A673 (cell line): ENCODE data around the gene CDC42EP4. TPM values are rescaled to one million over a fixed set of nuclear protein-coding genes. Genes with fewer than 3 reads are reported as not detected.

Experiments used
- BruUV-seq: library from RNA; stranded (reverse); fragments of 400-500 nt; replicated peaks from 2 replicates; lab custom pipeline; 2021; lab: Mats Ljungman, UMichigan
- CTCF ChIA-PET: fragments of 300-600 bp; sonication (Branson Sonifier 250); formaldehyde crosslinking; loops from one replicate; lab custom pipeline; 2022; ENCODE audit warnings: antibody characterized with exemption; lab: Charles Lee
- POLR2A ChIA-PET: fragments of 300-600 bp; sonication (Branson Sonifier 250); formaldehyde crosslinking; loops from one replicate; lab custom pipeline; 2022; ENCODE audit warnings: antibody characterized with exemption; ENCODE audit not compliant: low non-redundant PET; lab: Charles Lee
- DNase-seq: peaks from one replicate; pipeline ENCODE4 v3.0.0-alpha.2; 2015; ENCODE audit warnings: low spot score
- H3K27ac ChIP-seq: fragments of 200-600 bp; sonication (generic); 2 replicates; pipeline ENCODE4 v1.5.1; 2016; ENCODE audit warnings: mixed run types, low read depth, mild to moderate bottlenecking, mixed read lengths, antibody characterized with exemption, low read length; ENCODE audit not compliant: poor library complexity, severe bottlenecking
- H3K27me3 ChIP-seq: fragments of 200-600 bp; sonication (generic); replicated peaks from 2 replicates; pipeline ENCODE4 v1.6.1; 2017; ENCODE audit warnings: mixed run types, low read depth, mild to moderate bottlenecking, mixed read lengths, antibody characterized with exemption, low read length; ENCODE audit not compliant: insufficient read depth, poor library complexity
- H3K36me3 ChIP-seq: fragments of 200-600 bp; sonication (generic); 2 replicates; pipeline ENCODE4 v1.6.1; 2016; ENCODE audit warnings: mixed run types, mild to moderate bottlenecking, mixed read lengths, antibody characterized with exemption, low read length; ENCODE audit not compliant: insufficient read depth, poor library complexity, severe bottlenecking
- H3K4me1 ChIP-seq: fragments of 200-600 bp; sonication (generic); 2 replicates; pipeline ENCODE4 v1.6.1; 2017; ENCODE audit warnings: mixed run types, mild to moderate bottlenecking, mixed read lengths, antibody characterized with exemption, low read length; ENCODE audit not compliant: insufficient read depth, poor library complexity, severe bottlenecking
- H3K4me3 ChIP-seq: fragments of 200-600 bp; sonication (generic); 2 replicates; pipeline ENCODE4 v1.5.1; 2016; ENCODE audit warnings: low read depth, mixed run types, mild to moderate bottlenecking, mixed read lengths, low read length; ENCODE audit not compliant: poor library complexity, severe bottlenecking
- H3K9me3 ChIP-seq: fragments of 200-600 bp; sonication (generic); 2 replicates; pipeline ENCODE4 v1.6.1; 2016; ENCODE audit warnings: mixed run types, low read depth, mild to moderate bottlenecking, mixed read lengths, antibody characterized with exemption, low read length; ENCODE audit not compliant: poor library complexity, severe bottlenecking
- EZH2 ChIP-seq: fragments of 200-600 bp; sonication (generic); IDR thresholded peaks from 2 replicates; pipeline ENCODE4 v1.6.1; 2017; ENCODE audit warnings: borderline replicate concordance, low read depth, mild to moderate bottlenecking, mixed read lengths, antibody characterized with exemption, low read length; ENCODE audit not compliant: poor library complexity, severe bottlenecking
- intact Hi-C: fragments of 100-400 bp; cut with micrococcal nuclease; formaldehyde crosslinking; loops from one replicate; pipeline ENCODE4 v1.10.0; 2022; ENCODE audit not compliant: unreplicated experiment
- total RNA-seq: library from RNA; stranded (reverse); gene quantifications from 2 replicates; pipeline ENCODE4 v1.2.3, GENCODE V29; 2021
- TF ChIP-seq, protein P1 (sequence below): fragments of 300-800, 200-600 bp; sonication (generic); conservative IDR thresholded peaks from 2 replicates; pipeline ENCODE4 v1.5.1; 2017; ENCODE audit warnings: low read depth, mild to moderate bottlenecking, antibody characterized with exemption, low read length, moderate library complexity, mixed read lengths

The CDC42EP4 gene
- total RNA-seq, 1 experiment from 2014 or later: 37.5 TPM

DNA sequence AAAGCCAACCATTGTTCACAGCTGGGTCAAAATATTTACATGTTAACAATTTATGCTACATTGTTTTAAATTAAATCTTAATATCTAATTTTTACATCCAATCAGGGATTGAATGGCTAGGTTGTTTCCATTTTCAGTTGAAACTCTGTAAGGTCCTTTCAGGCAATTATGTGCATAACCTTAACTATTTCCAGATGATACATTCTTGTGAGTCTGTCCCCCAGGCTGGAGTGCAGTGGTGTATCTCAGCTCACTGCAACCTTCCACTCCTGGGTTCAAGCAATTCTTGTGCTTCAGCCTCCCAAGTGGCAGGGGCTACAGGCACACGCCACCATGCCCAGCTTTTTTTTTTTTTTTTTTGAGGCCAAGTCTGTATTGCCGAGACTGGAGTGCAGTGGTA lies 10.4 kb downstream of the CDC42EP4 start:
- no TSS peak for BruUV-seq
- CTCF ChIA-PET: no interaction called here
- no peaks in the 10 kb centered on the region for H3K36me3 ChIP-seq
- POLR2A ChIA-PET: no interaction called here
- H3K27ac ChIP-seq: no peak overlapping the region
- intact Hi-C loops: no loop called here
- TF ChIP-seq EZH2: no peak
- TF ChIP-seq, protein P1, sequence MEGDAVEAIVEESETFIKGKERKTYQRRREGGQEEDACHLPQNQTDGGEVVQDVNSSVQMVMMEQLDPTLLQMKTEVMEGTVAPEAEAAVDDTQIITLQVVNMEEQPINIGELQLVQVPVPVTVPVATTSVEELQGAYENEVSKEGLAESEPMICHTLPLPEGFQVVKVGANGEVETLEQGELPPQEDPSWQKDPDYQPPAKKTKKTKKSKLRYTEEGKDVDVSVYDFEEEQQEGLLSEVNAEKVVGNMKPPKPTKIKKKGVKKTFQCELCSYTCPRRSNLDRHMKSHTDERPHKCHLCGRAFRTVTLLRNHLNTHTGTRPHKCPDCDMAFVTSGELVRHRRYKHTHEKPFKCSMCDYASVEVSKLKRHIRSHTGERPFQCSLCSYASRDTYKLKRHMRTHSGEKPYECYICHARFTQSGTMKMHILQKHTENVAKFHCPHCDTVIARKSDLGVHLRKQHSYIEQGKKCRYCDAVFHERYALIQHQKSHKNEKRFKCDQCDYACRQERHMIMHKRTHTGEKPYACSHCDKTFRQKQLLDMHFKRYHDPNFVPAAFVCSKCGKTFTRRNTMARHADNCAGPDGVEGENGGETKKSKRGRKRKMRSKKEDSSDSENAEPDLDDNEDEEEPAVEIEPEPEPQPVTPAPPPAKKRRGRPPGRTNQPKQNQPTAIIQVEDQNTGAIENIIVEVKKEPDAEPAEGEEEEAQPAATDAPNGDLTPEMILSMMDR: no peak
- no peaks in the 10 kb centered on the region for H3K27me3 ChIP-seq
- DNase-seq: no peak
- no peaks in the 10 kb centered on the region for H3K9me3 ChIP-seq
- peaks cover 62% of the 10 kb centered on the region for H3K4me1 ChIP-seq
- no peak overlapping the region for H3K4me3 ChIP-seq

DNA sequence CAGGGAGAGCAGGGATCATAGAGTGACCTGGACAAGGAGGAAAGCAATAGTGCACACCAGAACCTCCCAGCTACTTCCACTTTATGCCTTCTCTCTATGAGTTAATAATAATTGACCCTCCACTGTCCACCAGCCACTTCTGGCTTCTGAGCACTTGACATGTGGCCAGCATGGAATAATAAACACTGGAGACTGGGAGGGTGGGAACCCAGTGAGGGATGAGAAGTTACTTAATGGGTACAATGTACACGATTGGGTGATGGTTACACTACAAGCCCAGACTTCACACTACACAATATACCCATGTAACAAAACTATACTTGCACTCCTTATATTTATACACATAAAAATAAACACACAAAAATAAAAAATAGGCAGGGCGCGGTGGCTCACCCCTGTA lies 11.4 kb downstream of the CDC42EP4 start:
- H3K27ac ChIP-seq: no peak overlapping the region

DNA sequence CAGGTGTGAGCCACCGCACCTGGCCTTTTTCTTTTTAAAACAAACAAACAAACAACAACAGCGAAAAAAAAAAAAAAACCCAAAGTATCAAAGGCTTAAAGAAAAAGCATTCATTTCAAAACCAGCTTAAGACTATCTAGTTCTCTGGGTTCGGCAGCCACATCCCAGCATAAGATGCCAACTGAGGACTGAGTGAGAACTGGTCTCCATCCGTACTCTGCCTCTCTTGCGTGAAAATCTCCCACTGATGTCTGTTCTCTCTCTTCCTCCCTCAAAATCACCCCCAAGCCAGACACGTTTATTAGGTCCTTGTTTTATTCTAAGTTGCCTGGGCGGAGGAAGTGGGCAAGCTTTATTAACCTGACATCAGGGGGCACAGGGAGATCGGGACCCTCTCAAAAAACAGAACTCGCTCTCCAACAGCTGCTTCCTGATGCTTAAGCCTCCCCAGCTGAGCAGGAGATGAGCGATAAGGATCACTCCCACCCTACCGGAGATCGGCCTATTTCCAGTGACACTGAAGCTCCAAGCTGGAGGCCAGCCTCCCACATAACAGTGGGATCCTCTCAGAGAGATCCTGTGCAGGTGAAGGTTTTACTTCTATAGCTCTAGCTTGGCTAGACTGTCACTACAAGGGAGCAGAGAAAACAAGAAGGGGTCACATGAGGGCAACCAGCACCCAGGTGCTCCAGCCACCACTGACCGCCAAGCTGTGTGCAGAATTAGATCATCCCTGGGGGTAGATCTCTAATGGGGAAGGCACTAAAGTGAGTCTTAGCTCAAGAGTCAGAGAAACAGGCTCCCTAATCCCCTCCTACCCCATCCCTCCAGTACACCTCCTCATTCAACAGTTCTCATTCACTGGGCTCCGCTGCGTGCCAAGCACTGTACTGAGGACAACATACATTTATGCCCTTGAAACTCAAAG lies 13.6 kb downstream of the CDC42EP4 start:
- CTCF ChIA-PET: interaction anchor here (0.5 kb wide), 1 partner anchor 122 kb away, joined by 3 read pairs; no protein-coding TSS in a partner anchor
- POLR2A ChIA-PET: interaction anchor here (0.6 kb wide), 1 partner anchor 9 kb away, joined by 5 read pairs; no protein-coding TSS in a partner anchor
- BruUV-seq: no TSS peak
- peaks cover 32% of the 10 kb centered on the region for H3K4me1 ChIP-seq
- H3K9me3 ChIP-seq: no peaks in the 10 kb centered on the region
- H3K36me3 ChIP-seq: no peaks in the 10 kb centered on the region
- peak; percentile 60 for DNase-seq
- H3K27me3 ChIP-seq: no peaks in the 10 kb centered on the region
- H3K4me3 ChIP-seq: no peak overlapping the region
- H3K27ac ChIP-seq: no peak overlapping the region
- TF ChIP-seq, protein P1: no peak
- no peak for TF ChIP-seq EZH2
- intact Hi-C loops: no loop called here

More for the DNA sequence above, 11.4 kb downstream of the CDC42EP4 start:
- DNase-seq: no peak
- Histone ChIP-seq H3K4me1 (peaks cover 52% of the 10 kb centered on the region), H3K9me3 (no peaks in the 10 kb centered on the region), H3K27me3 (no peaks in the 10 kb centered on the region), H3K36me3 (no peaks in the 10 kb centered on the region), H3K4me3 (no peak overlapping the region)
- no peak for TF ChIP-seq EZH2
- TF ChIP-seq, protein P1: no peak
- POLR2A ChIA-PET: no interaction called here
- intact Hi-C loops: no loop called here
- BruUV-seq: no TSS peak
- CTCF ChIA-PET: no interaction called here
